DMS114 treated with DMSO at 0.1 percent for 48 hours (cell line): ENCODE measurements around the gene LILRB2.
"Not testable (repeated sequence)": the region's sequence is repeated elsewhere in the genome, so short reads cannot be mapped to it uniquely, and the experiment has no call there.

Source experiments
- DNase-seq: peaks from one replicate; lab custom pipeline; 2025; ENCODE audit not compliant: unreplicated experiment; lab: John Stamatoyannopoulos, UW

LILRB2 gene

DNA sequence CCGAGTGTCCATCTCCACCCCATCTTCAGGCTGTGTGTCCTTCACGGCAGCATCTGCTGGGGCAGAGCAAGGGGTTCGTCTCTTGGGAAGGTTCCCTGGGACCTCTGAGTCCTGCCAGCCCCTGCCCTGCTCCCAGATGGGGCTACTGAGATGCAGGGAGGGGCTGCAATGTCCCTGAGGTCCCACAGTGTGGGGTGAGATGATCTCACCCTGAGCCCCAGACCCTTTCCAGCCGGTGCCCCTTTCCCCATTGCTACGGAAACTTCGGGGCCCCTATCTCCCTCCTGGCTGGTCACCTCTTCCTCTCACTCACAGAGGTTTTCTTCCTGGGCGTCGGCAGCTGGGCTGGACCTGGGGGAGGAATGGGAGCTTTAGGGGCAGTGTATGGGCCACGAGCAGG is 5.0 kb downstream of the LILRB2 start:
- DNase-seq, result no peak

DNA sequence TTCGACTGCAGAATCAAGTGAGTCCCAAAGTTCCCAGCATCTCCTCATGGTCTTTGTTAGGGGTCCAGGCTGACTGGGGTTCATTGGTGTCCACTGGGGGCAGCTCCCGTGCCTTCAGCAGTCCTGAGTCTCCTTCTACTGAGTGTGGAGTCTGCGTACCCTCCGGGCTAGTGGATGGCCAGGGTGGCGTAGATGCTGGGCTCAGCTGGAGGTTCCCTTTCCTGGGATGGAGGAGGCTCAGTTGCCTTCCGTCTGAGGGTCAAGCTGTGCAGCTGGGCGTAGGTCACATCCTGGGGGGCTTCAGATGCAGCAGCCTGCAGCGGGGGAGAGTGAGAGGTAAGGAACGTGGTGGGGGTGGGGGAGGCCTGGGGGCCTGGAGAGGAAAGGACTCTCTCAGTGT is 6.4 kb downstream of the LILRB2 start:
- DNase-seq, result not testable (repeated sequence)

DNA sequence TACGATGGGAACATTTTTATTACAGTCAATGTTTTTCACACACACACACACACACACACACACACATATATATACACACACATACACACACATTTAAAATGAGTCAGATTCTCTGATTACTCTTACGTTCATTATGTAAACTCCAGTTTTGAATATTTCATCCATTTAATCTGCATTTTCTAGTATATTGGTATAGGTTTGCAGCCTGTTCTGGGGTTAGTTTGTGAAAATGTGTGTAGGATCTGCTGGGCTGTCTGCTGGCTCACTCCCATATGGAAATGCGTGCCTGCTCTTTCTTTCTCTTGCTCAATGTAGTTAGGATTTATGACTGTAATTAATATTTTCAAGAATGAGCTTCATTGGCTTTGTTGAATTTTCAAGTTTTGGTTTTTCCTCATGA is 7.1 kb downstream of the LILRB2 start:
- DNase-seq, result no peak

DNA sequence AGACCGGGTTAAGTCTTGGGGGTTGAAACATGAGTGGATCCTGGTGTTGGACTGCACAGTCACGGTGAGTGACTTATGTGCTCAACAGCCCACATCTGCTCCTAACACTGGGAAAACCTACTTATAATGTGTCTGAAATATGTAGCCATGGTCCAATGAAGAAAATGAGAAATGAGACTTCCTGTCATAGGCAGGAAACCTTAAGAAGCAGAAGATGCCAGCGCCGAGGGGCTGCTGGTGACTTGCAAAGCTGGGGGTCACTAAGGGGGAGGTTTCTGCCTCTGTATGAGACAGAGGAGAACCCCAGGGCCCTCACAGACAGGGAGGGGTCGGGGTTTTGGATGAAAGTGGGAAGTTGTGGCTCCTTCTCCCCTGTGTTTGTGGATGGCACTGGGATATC is 8.7 kb downstream of the LILRB2 start:
- DNase-seq, result not testable (repeated sequence)

DNA sequence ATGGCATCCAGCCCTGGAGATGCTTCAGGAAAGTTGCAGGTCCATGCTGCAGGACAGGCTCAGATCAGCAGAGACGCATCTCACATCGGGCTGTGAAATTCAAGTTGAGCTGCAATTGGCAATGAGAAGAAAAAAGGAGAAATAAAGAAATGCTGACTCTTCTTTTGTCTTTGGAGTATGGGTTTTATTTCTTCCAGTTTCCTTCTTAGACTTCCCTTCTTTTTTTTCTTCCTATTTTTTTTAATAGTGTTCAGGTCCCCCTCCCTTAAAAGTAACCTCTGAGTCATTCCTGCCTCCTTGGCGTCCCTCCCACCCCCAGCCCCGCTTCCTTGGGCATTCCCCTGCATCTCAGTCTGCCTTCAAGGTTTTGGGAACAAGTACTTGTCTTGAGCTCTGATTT is 9.3 kb downstream of the LILRB2 start:
- DNase-seq, result not testable (repeated sequence)

DNA sequence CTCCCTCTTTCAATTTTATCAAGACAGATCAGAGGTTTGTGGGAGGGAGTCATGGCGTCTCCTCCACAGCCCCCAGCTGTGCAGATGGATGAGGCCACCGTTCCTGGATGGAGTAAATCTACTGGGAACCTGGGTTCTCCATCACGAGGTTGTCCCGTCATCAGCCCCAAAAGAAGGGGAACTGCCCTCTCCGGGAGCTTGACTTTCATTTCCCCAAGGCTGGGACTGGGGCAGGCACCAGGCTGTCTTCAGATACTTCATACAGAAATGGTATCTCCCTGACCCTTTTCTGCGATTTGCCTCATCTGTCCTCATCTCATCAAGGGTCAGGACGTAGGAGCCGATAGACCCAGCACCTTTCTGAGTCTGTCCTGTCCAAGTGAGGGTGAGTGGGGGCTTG is 9.8 kb downstream of the LILRB2 start:
- DNase-seq, result no peak

DNA sequence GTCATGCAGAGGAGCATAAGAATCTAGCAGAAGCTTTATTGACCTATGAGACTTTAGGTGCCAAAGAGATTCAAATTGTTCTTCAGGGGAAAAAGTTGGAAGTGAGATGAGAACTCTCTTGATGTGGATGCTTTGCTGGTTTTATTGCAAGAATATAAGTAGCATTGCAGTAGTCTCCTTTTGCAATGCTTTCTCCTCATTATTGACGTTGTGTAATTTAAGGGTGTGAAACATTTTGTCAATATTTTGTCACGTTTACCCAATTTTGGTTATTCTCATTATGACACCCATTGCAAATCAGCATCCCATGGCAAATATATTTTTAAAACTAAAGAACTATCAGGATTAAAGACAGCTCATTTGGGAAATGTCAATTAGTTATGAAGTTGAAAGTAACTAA is 12.0 kb downstream of the LILRB2 start:
- no peak for DNase-seq

DNA sequence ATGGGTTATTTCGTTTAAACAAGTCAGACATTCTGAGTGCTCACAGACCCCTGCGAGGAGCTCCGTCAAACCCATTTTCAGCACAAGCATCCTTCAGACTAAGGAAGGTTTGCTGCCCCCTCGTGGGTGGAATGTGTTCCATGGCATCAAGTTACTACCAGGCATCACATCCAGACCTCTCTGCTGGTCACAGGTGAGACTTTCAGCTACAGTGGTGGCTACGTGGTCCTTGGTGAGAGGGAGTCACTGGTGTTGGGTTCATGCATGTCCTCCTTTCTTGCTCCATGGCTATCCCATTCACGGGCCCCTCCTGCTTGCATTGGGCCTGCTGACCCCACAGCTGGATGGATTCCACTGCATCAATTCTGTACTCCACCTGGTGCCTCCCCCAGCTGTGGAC is 14.8 kb downstream of the LILRB2 start:
- DNase-seq, result no peak

DNA sequence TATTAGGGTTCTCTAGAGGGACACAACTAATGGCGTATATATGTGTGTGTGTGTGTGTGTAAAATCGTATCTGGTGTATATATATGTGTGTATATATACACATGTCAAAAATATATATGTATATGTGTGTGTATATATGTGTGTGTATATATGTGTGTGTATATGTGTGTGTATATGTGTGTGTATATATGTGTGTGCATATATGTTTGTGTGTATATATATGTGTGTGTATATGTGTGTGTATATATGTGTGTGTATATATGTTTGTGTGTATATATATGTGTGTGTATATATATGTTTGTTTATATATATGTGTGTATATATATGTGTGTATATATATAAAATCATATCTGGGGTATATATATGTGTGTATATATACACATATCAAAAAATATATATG is 18.4 kb downstream of the LILRB2 start:
- DNase-seq, result no peak

DNA sequence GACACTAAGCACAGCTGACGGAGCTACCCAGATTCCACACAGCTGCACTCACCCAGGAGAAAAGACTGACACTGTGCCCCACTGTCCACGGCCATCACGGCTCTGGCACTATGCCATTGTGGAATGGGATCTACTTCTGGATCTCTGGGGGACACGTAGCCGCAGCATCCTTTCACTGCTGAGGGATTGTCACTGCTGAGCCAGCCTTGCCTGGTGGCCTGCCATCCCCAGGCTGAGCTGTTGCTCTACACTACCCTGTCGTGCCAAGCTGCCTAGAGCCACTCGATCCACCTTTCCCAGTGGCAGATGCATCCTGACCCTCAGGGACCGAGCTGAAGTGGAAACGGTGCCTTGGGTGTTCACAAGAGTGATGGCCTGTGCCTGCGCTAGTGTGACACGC is 18.8 kb downstream of the LILRB2 start:
- no peak for DNase-seq

DNA sequence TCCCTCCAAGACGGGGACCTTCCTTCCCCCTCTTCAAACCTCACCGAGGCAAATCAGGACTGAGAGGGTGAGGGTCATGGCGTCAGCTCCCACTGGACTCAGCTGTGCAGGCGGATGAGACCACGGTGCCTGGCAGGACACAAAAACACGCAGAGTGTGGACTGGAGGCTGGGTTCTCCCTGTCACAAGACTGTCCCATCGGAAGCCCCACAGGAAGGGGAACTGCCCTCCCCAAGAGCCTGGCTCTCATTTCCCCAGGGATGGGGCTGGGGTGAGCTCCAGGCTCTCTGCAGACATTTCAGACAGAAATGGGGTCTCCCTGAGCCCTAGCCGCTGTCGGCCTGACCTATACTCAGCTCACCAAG is 23.8 kb downstream of the LILRB2 start, which contains the start of gene LILRB5:
Gene LILRB5, minus strand, starts transcription at position 158 of the 365 bp plus-strand sequence. Its CDS starts 80 bp downstream, at position 78.
- no peak for DNase-seq

DNA sequence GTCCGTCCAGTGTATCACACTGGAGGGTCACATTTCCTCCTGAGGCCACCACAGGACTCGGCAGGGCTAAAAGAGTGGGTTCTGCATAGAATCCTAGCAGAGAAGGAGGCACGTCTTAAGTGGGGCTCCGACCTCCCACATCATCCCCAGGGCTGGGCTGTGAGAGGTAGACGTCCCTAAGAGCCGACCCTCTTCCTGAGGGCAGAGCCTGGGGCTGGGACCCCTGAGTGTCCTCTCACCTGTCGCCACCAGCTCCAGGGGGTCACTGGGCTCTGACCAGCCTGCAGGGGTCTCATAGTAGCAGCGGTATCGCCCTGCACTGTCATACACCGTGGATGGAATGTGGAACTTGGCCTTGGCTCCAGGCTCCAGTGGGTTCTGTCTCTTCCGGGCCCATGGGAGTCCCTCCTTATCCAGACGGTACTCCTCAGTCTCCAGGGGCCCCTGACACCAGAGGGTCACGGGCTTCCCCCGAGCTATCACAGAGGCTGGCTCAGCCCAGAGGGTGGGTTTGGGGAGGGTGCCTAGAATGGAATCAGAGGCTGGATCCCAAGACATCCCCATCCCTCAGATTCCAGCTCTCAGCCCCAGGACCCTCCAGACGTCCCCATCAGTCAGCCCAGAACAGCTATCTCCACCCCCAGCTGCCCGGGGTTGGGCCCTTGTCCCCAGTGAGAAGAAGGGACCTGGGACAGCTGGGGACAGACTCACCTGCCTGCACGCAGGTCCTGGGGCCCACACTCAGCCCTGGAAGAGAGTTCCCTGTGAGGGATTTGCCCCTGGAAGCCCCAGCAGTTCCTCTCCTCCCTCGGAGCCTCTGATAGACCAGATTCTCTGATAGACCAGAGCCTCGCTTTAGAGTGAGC is 24.4 kb downstream of the LILRB2 start:
- no peak for DNase-seq

DNA sequence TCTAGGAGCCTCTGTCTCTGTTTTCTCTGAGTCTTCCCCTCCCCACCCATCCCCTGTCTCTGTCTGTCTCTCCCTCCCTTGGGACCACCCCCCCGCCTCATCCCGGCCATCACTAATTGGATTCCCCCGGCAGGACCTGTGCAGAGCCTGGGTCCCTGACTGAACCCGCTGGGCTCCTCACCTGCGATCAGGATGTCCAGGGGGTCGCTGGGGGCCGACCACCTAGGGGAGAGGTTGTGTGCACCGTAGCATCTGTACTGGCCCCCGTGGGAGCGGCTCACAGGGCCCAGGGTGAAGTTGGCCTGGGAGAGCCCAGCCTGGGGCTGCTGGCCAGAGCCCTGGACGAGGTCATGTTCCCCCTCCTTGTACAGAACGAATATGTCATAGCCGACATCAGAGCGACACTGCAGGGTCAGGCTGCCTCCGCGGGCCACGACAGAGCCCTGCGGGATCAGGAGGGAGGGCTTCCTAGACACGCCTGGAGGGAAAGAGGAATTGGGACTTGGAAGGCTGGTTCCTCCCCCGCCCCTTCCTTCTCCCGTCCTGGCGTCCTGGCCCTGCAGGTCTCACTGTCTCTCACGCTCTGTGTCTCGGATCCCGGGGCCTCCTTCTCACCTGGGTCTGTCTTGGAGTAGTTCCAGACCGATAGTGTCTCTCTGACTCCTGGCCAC is 25.7 kb downstream of the LILRB2 start:
- no peak for DNase-seq

DNA sequence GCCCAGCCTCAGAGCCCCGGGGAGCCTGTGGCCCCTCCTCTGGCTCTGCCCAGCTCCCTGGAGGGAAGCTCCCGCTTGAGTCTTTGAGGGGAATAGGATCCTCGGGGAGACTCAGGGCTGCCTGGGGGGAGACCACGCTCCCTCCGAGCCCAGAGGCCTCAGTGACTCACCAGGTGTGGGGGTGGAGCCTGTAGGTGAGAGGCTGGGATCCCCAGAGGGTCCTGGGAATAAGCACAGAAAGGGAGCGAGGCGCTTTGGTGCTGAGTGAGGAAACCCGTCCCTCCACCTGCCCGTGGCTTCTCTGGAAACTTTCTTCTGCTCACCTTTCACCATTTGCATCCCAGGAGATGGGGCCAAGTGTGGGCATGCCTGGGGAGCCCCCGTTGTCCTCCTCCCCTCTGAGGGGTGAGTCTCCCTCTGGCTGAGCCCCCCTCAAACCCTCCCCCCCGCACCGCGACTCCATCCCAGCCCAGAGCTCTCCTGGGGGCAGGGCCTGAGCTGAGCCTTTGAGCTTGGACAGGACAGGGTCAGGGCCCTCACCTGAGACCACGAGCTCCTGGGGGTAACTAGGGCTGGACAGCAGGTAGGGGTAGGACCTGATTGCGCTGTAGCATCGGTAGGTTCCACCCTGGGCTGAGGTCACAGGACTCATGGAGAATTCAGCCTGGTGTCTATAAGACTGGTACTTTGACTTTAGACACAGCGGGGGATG is 26.6 kb downstream of the LILRB2 start:
- DNase-seq, result no peak

DNA sequence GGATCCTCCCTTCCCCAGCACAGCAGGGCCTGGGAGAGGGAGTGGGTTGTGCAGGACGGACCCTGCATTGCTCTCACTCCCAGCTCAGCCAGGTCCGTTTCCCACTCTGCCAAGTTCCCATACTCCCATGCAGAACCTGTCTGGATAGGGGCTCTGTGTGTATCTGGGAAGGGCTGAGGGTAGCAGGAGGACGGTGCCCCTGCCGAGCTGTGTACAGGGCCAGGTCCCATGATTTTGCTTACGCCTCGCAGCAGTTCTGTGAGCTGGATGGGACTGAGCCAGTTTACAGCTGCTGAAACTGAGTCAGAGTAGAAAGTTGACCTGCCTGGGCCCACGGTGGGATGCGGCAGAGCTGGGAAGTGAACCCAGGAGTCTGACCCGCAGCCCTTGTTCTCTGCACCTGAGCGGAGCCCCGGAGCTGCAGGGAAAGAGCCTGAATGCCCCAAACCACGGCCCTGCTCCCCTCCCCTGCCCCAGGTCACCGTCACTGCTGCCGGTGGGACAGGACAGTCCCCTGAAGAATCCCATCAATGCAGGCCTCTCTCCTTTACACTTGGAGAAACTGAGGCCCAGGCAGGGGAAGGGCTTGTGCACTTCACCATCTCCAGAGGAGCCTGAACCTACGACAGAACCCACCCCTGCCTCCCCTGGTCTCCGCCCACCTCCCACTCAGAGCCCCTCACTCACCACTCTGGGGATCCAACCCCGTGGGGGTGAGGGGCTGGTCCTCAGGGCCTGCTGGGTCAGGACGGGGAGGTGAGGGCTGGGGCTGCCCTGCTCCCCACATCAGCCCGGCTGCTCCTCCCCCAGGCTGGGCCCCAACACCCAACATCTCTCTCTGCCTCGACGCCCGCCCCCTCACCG is 27.3 kb downstream of the LILRB2 start:
- no peak for DNase-seq

DNA sequence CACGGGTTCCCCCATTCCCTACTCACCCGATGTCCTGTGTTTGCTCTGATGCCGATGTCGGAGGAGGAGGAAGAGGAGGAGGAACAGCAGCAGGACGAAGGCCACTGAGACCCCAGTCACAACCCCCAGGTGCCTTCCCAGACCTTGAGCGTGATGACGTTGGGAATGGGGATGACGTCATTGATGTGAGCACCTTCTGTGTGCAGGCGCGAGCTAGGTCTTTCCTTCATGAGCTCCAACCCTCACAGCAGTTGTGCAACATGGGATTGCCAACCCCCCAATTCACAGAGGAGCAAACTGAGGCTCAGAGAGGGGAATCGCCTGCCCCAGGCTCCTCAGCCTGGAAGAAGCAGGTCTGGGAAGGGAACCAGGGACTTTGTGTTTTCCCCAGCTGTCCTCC is 28.1 kb downstream of the LILRB2 start:
- no peak for DNase-seq

DNA sequence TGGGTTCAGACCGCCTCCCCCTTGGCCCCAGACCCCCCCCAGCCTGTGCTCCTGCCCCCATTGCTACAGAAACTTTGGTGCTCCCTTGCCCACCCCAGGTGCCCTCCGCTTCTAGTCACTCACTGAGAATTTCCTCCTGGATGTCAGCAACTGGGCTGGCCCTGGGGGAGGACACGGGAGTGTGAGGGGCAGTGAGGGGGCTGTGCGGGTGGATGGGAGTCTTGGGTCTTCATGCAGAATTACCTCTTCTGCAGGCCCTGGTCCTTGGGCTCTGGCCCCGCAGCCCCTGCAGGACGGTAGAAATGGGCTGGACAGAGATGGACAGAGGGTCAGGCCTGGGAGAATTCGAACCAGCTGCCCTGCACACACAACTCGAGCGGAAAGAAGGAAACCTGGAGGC is 28.7 kb downstream of the LILRB2 start:
- DNase-seq, result no peak

DNA sequence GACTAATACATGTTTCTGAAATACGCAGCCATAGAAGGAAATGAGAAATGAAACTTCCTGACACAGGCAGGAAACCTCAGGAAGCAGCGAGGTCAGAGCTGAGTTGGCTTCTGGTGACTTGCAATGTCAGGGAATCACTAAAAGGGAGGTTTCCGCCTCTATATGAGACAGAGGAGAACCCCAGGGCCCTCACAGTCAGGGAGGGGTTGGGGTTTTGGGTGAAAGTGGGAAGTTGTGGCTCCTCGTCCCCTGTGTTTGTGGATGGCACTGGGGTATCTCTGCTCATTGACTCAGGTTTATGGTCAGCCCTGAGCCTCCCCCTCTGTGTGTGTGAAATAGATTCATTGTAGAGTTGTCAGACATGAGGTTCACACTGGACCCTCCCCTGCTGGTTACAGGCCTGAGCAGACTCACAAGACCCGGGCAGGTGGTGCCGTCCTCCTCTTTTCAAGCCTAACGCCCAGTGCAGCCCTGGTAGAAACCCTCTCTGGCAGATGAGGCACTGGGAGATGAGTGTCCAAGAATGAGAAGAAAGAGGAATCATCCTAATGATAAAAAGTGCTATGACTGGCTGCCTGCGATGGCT is 32.8 kb downstream of the LILRB2 start:
- DNase-seq, result no peak

DNA sequence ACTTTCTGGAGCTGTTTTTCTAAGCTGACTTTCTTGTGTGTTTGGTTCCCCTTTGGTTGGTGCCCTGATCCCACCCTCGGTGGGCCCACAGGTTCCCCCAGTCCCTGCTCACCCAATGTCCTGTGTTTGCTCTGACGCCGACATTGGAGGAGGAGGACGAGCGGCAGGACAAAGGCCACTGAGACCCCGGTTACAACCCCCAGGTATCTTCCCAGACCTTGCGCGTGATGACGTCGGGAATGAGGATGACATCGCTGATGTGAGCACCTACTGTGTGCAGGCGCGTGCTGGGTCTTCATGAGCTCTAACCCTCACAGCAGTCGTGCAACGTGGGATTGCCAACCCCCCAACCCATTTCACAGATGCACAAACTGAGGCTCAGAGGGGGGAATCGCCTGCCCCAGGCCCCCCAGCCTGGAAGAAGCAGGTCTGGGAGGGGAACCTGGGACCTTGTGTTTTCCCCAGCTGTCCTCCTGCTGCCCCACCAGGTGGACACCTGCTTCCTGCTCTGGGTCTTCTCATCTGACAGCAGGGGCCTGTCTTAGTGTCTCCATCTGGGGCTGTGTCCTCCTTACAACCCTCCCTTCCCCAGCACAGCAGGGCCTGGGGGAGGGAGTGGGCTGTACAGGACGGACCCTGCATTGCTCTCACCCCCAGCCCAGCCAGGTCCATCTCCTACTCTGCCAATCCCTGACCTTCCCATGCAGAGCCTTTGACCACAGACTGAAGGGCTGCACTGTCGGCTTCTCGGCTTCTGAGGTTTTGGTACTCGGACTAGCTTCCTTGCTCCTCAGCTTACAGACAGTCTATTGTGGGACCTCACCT is 33.6 kb downstream of the LILRB2 start:
- no peak for DNase-seq

DNA sequence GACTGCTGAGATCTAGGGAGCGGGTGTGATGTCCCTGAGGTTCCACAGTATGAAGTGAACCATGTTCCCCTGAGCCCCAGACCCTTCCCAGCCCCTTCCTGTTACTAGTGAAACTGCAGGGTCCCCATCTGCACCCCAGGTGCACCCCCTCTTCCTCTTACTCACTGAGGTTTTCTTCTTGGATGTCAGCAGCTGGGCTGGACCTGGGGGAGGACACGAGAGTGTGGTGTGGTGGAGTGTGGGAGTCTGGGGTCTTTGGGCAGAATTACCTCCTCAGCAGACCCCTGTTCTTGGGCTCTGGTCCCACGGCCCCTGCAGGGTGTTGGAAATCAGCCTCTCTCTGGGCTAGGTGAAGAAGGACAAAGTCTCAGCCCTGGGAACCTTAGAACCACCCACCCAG is 35.0 kb downstream of the LILRB2 start:
- DNase-seq, result no peak
